ENCODE measurements around the gene NFATC1. TPM values are rescaled to one million over a fixed set of nuclear protein-coding genes. Genes with fewer than 3 reads are reported as not detected.

Gene NFATC1
- polyA plus RNA-seq, 1 of the 3 experiments (the other 2 are of a cell fraction): 0.02 TPM

GRCh38 chr18:79372461-79372860 lies 23.3 kb upstream of the NFATC1 start:
- TF ChIP-seq TEAD4 (IDR thresholded peaks at IDR 0.05; ENCODE audit: borderline replicate concordance, insufficient read depth) (no peak), ZBTB33 (IDR thresholded peaks at IDR 0.05; ENCODE audit: borderline replicate concordance, low read depth) (no peak), RCOR1 (IDR thresholded peaks at IDR 0.05; ENCODE audit: low read length) (no peak), JUND (IDR thresholded peaks at IDR 0.05) (no peak), MXI1 (IDR thresholded peaks at IDR 0.05; ENCODE audit: low read depth, low read length) (no peak), CTCF (IDR thresholded peaks at IDR 0.05) (no peak), USF1 (IDR thresholded peaks at IDR 0.05; ENCODE audit: borderline replicate concordance, low read depth) (no peak), PBX3 (IDR thresholded peaks at IDR 0.05) (no peak), ELF1 (IDR thresholded peaks at IDR 0.05) (no peak), RAD21 (IDR thresholded peaks at IDR 0.05; ENCODE audit: low read length) (no peak), GABPA (IDR thresholded peaks at IDR 0.05; ENCODE audit: low read depth) (no peak), TCF12 (IDR thresholded peaks at IDR 0.05) (no peak), POLR2AphosphoS5 (IDR thresholded peaks at IDR 0.05; ENCODE audit: low read depth, low read length) (no peak), RXRA (IDR thresholded peaks at IDR 0.05; ENCODE audit: borderline replicate concordance, low read depth) (no peak), YY1 (IDR thresholded peaks at IDR 0.05; ENCODE audit: low read depth) (no peak), FOXM1 (IDR thresholded peaks at IDR 0.05; ENCODE audit: low read depth) (no peak), GATA2 (CRISPR knock-in tag; IDR thresholded peaks at IDR 0.05) (no peak)
- Histone ChIP-seq H3K27ac (ENCODE audit: low read depth in 2 of 2, low read length in 1 of 2) (no peak overlapping the region), H3K9me2 (no peaks in the 10 kb centered on the region), H3K79me2 (ENCODE audit: insufficient read depth) (no peaks in the 10 kb centered on the region), H3K36me3 (replicated peaks in 1 of 2; ENCODE audit: control insufficient read depth in 1 of 2, insufficient read depth in 2 of 2, low read length in 1 of 2) (peaks cover 0 to 5% of the 10 kb centered on the region in 2 experiments), H2AFZ (ENCODE audit: low read depth) (no peak overlapping the region), H3K9me3 (no peaks in the 10 kb centered on the region), H3K4me3 (ENCODE audit: low read depth in 2 of 2, low read length in 1 of 2) (no peak overlapping the region), H4K20me1 (ENCODE audit: insufficient read depth) (no peaks in the 10 kb centered on the region), H3K9ac (no peak overlapping the region), H3K4me2 (no peak overlapping the region), H3K4me1 (ENCODE audit: control insufficient read depth in 1 of 2, insufficient read depth in 2 of 2, low read depth in 1 of 2, low read length in 1 of 2) (peaks cover 0 to 5% of the 10 kb centered on the region in 2 experiments; a peak in 1 of 4 replicates), H3F3A (replicated peaks; ENCODE audit: insufficient read depth) (no peaks in the 10 kb centered on the region), H3K27me3 (ENCODE audit: insufficient read depth) (no peaks in the 10 kb centered on the region)
- POLR2A ChIA-PET: no interaction called here
- WGBS (ENCODE audit: low lambda C conversion rate): 91% methylated on average over 8 of the region's 10 CpGs
- CTCF ChIA-PET: interaction anchor here (1.1 kb wide), 1 partner anchor 8 kb away, joined by 4 read pairs; no protein-coding TSS in a partner anchor
- DNase-seq: no peak
